GM18499 (cell line): ENCODE results near the gene B4GALT5.
"Not testable (repeated sequence)": the region's sequence is repeated elsewhere in the genome, so short reads cannot be mapped to it uniquely, and the experiment has no call there.

Experiments used
- ATAC-seq: cut with Tn5 transposase; IDR thresholded peaks from one replicate; pipeline ENCODE4 v1.9.1; 2021; ENCODE audit warnings: moderate number of reproducible peaks; ENCODE audit not compliant: insufficient read depth, unreplicated experiment

The B4GALT5 gene

GRCh38 chr20:49612127-49612738 lies 101.4 kb downstream of the B4GALT5 start:
- no peak for ATAC-seq

- not testable (repeated sequence) for ATAC-seq
Measured at GRCh38 chr20:49611539-49612126, 102.0 kb downstream of the B4GALT5 start.

GRCh38 chr20:49610691-49611538 lies 102.8 kb downstream of the B4GALT5 start:
- ATAC-seq: no peak

GRCh38 chr20:49608752-49609670 lies 104.7 kb downstream of the B4GALT5 start:
- no peak for ATAC-seq

GRCh38 chr20:49607568-49607967 lies 106.1 kb downstream of the B4GALT5 start:
- ATAC-seq: no peak

GRCh38 chr20:49603209-49603627 lies 110.5 kb downstream of the B4GALT5 start:
- ATAC-seq: no peak

- no peak for ATAC-seq
Measured at GRCh38 chr20:49602345-49603208, 111.1 kb downstream of the B4GALT5 start.

GRCh38 chr20:49601153-49601924 lies 112.3 kb downstream of the B4GALT5 start:
- ATAC-seq: no peak

- ATAC-seq: no peak
Measured at GRCh38 chr20:49599746-49600113, 113.9 kb downstream of the B4GALT5 start.

GRCh38 chr20:49597825-49598395 lies 115.8 kb downstream of the B4GALT5 start:
- ATAC-seq: no peak

GRCh38 chr20:49595811-49596561 lies 117.7 kb downstream of the B4GALT5 start:
- no peak for ATAC-seq

GRCh38 chr20:49595346-49595745 lies 118.3 kb downstream of the B4GALT5 start:
- ATAC-seq: no peak

GRCh38 chr20:49594931-49595315 lies 118.8 kb downstream of the B4GALT5 start:
- ATAC-seq: no peak

GRCh38 chr20:49594143-49594930 lies 119.3 kb downstream of the B4GALT5 start:
- no peak for ATAC-seq

GRCh38 chr20:49593466-49594142 lies 120.1 kb downstream of the B4GALT5 start:
- ATAC-seq: no peak

GRCh38 chr20:49592120-49592519 lies 121.6 kb downstream of the B4GALT5 start:
- no peak for ATAC-seq
